Fibroblast of skin of right biceps (primary cell): ENCODE results near the gene SH3YL1.

ENCODE experiments used
- DNase-seq: peaks from one replicate; pipeline ENCODE4 v3.0.0-alpha.2; 2013

The SH3YL1 gene

GRCh38 chr2:211486-212184, 52.2 kb downstream of the SH3YL1 start:
- DNase-seq, result no peak

- no peak for DNase-seq
These were observed 53.2 kb downstream of the SH3YL1 start for GRCh38 chr2:210660-211059.

GRCh38 chr2:209470-209869, 54.4 kb downstream of the SH3YL1 start:
- DNase-seq, result no peak

- no peak for DNase-seq
These were observed 55.5 kb downstream of the SH3YL1 start for GRCh38 chr2:208335-208734.

- DNase-seq, result no peak
These were observed 59.8 kb downstream of the SH3YL1 start for GRCh38 chr2:203984-204383.

- no peak for DNase-seq
These were observed 60.4 kb downstream of the SH3YL1 start for GRCh38 chr2:203401-203800.

- no peak for DNase-seq
These were observed 60.9 kb downstream of the SH3YL1 start for GRCh38 chr2:202945-203344.

- DNase-seq, result no peak
These were observed 62.0 kb downstream of the SH3YL1 start for GRCh38 chr2:201648-202433.

GRCh38 chr2:199041-199966, 64.5 kb downstream of the SH3YL1 start:
- no peak for DNase-seq

GRCh38 chr2:196406-196805, 67.4 kb downstream of the SH3YL1 start:
- DNase-seq, result no peak

GRCh38 chr2:195932-196331, 67.9 kb downstream of the SH3YL1 start:
- no peak for DNase-seq

- no peak for DNase-seq
These were observed 70.6 kb downstream of the SH3YL1 start for GRCh38 chr2:193141-193671.

GRCh38 chr2:191311-192190, 72.3 kb downstream of the SH3YL1 start:
- no peak for DNase-seq

GRCh38 chr2:187825-188224, 76.0 kb downstream of the SH3YL1 start:
- no peak for DNase-seq

GRCh38 chr2:185221-185620, 78.6 kb downstream of the SH3YL1 start:
- DNase-seq, result no peak

GRCh38 chr2:184695-185094, 79.1 kb downstream of the SH3YL1 start:
- no peak for DNase-seq

GRCh38 chr2:182509-183122, 81.2 kb downstream of the SH3YL1 start:
- DNase-seq, result no peak

- DNase-seq, result no peak
These were observed 83.5 kb downstream of the SH3YL1 start for GRCh38 chr2:180311-180710.

- DNase-seq, result no peak
These were observed 83.9 kb downstream of the SH3YL1 start for GRCh38 chr2:179886-180285.

GRCh38 chr2:177733-178132, 86.1 kb downstream of the SH3YL1 start:
- DNase-seq, result no peak

- no peak for DNase-seq
These were observed 86.9 kb downstream of the SH3YL1 start for GRCh38 chr2:176917-177316.
